T1000 (cell line): ENCODE results near the gene CHMP6.

Experiments
- DNase-seq: peaks from one replicate; lab custom pipeline; 2025; ENCODE audit warnings: mixed read lengths; lab: John Stamatoyannopoulos, UW

The CHMP6 gene

DNA sequence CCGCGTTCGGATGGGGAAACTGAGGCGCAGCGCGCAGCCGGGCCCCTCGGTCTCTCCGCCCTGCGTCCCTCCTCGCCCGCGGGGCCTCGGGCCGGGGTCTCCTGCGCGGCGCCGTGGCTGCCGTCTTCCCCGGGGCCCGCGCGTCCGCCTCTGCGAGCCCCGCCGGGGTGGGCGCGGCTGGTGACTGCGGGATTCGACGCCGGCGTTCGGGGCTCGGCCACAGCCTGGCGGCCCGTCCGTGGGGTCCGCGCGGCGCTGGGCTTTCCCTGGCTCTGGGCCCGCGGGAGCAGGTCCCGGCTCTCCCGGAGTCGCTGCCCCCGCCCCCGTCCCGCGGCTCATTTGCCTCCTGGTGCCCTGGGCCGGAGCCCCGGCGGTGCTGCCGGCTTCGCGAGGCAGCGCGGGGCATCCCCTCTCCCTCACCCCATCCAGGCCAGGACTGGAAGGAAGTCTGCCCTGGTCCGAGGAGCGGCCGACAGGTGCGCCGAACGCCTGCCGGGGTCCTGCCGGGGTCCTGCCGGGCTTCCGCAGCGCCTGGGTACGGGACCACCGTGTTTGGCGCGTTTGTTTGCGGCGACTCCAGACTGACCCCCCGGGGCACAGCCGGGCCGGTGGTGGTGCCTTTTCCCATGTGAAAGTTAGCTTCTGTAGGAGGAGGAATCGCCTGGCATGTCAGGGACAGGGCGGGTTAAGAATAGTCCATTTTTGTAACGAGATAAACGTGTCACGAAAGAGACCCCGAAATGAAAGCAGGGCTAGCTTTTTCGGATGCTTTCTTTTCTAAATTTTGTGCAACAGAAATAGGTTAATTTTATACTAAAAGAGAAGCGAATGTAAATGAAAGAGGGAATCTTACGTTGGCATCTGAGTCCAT is 671 bp downstream of the CHMP6 start:
- no peak for DNase-seq

DNA sequence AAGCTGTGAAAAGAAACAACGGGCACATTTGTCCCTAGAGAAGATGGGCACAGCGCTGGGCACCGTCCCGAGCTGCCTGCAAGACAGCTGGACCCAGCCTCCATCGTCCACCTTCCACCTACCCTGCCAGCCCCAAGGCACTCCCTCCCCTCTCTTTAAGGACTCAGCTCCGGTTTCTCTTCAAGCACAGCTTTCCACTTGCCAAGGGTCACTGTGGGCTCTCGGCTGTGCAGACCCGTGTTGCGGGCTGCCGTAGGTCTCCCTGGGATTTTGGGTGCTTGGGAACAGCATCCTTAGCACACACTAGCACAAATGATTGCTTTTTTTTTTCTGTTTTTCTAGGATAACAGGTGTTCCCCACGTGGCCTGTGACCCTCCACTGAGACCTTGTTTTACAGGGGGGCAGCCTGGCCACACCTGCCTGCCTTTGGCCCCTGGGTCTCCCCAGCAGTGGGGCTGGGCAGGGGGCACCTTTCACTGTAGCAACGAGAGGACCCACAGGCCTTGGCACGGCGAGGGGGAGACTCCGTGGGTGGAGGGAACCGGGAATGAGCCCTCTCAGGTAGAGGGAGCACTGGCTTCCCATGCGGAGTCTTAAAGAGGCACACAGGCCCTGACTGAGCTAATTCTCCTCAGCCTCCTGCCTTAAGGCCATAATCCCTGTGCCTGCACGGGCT is 1.4 kb downstream of the CHMP6 start:
- no peak for DNase-seq

DNA sequence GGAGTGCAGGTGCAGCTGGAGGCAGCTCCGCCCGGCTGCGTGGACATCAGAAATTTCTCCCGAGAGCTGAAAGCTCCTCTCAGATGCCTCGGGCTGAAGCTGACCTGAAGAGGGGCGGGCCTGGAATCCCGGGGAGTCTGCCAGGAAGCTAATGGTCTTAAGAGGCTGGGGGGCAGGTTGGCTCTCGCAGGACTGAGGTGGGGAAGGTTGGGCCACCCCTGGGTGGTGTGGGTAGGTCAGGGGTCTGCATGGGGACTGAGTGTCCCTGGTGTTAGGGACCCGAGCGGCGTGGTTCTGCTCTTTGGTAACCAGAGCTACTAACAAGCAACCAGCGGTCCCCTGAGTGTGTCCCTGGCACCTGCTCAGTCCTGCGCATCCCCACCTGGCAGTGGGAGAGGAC is 3.5 kb downstream of the CHMP6 start:
- DNase-seq = no peak

DNA sequence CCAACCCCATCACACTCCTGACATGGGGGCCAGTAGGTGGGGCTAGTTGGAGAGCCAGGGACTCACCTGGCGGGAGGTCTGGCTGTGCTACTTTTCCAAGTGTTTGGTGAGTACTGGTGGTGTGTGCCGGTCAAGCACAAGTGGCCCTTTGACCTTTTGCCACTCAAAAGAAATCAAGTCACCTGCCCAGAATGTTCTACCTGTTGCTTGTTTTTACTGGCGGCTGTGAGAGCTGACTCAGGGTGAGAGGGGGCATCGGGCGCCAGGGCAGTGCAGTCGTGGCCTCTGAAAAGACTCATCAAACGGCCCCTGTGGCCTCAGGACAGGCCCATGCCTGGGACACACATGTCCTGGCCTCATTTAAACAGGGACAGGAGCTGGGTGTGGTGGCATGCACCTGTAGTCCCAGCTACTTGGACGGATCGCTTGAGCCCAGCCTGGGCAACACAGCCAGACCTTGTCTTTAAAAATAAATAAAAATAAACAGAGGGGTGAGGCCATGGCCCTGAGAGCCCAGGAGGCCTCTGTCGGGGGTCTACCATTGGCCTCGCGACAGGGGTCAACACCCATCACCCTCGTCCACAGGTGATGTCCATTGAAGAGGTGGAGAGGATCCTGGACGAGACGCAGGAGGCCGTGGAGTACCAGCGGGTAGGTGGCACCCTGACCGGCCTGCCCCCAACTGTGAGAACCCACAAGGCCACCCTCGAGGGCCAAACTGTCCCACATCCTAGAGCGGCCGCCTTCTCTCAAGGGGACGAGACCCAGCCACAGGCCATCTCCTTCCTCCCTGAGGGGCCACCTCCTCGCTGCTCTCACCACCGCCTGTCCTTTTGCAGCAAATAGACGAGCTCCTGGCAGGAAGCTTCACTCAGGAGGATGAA is 5.0 kb downstream of the CHMP6 start:
- DNase-seq = no peak

DNA sequence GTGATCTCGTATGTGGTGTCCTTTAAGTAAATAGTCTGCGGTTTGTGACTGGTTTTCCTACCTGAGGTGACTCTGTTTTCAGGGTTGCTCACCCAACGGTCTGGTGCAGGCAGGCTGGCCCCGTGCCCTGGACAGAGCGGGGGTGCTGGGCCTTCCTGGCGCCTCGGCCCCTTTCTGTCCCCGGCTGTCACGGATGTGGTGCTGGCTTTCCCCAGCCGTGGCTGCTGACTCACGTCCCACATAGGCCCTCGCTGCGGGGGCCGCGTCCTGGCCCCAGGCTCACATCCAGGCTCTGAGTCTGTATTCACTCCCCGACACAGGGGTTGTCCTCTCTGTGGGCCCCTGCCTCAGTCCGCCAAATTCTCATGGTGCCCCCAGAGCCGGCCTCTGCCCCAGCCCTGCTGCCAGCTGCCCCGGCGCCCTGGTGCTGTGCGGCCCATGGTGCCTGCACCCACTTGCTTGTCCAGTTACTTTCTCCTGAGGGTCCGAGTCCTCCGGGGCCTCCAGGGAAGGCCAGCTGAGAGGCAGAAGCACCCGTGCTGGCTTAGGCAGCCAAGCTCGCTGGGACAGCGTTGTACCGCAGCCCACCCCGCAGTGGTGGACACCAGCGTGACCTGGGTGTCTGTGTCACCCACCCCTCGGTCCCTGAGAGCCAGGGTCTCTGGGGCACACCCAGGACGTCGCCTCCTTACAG is 5.9 kb downstream of the CHMP6 start:
- DNase-seq = peak; percentile 29

DNA sequence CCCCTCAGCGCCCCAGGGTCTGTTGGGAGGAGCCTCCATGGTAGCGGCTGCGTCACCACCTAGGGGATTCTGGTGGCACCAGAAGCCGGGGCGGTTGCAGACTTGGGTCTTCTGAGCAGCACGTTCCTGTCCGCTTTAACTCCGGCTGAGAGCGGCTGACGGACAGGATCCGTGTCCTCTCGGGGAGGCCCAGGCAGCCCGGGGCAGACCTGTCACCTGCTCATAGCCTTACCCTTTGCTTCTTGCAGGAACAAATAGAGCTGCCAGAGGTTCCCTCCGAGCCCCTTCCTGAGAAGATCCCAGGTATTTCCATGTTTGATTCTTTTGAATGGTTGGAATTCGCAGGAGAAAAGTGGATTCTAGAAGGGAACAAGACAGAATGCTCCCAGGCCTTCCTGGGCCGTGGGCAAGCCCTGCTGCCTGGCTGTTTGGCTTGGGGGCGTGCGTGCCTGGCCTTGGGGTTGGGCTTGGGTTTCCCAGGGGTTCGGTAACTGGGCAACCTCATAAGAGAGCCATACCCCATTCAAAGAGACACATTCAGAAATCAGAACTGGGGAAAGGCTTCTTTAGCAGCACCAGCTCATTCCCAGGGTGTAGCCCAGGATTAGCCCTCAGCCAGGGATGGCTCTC is 6.6 kb downstream of the CHMP6 start:
- no peak for DNase-seq

DNA sequence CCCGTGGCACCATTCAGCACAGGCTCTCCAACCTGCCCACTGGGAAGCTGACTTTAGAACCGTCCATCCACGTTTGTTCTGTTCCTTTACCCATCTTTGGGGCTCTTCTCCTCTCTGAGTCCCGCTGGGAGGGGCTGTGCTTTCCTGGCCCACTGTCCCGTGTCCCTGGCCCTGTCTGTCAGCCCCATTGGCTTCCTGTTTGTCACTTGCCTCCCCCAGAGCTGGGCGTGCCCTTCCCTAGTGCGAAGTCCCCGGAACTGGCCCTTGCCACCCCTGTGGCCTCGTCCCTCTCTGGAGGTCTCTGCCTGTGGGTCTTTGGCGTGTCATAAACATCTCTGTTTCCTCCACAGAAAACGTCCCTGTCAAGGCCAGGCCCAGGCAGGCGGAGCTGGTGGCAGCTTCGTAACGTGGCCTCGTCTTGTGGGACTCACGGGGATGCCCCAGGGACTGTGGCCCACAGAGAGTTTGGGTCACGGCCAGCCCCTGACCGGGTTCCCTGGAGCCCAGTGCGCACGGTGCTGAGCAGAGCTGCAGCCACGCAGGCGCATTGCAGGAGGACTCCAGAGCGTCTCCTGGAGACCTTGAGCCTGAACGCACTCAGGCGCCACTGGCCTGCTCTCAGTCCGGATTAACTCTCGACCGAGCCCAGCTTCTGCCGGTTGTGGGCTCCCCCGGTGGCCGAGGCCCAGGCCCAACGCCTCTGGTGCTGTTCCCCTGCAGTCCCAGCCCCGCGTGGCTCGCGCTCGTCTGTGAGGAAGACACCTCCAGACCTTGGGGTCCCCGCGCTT is 7.3 kb downstream of the CHMP6 start:
- no peak for DNase-seq

DNA sequence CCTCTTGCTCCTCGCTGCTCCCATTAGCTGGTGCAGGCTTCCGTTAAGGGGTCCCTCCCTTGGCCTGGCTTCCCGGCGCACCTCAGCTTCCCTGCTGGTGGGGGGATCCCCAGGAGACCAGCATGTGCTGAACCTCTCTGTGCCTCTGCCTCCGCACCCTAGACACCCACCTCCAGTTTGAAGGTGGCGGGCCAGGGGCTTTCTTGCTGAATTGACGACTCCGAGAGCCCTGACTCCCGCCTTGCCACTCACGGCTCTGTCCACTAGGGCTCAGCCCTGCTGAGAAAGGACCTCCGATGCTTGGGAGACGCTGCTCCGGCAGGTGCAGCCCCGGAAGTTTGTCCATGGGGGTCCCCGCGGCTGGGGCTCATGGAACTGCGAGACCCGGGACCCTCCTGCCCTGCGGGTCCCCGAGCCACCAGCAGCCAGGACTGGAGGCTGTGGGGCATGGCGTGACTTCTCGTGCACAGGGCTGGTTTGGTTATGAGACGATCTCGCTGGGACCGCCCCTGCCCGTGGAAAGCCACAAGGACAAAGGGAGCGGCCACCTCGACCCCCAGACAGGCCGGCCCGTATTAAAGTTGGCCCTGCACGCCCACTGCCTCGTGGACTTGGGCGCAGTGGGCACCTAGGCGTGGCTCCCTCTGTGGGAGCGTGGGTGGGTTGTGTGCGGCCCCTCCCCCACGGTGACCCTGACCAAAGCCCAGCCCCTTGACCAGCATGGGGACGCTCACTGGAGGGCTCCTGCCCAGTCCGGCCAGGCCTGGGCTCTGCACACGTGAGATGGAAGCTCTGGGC is 8.1 kb downstream of the CHMP6 start:
- no peak for DNase-seq

DNA sequence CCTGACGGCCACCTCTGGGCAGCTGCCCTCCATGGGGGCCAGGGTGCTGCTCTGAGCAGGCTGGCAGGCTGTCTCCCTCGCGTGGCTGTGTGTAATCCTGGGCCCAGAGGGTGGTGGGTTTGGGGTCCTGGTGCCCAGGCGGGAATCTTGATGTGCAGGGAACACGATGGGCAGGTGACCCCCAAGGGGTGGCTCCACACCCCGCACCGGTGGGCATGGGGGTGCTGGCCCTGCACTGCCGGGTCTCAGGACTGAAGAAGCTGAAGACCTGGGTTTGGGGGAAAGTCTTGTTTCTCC is 8.6 kb downstream of the CHMP6 start:
- no peak for DNase-seq

DNA sequence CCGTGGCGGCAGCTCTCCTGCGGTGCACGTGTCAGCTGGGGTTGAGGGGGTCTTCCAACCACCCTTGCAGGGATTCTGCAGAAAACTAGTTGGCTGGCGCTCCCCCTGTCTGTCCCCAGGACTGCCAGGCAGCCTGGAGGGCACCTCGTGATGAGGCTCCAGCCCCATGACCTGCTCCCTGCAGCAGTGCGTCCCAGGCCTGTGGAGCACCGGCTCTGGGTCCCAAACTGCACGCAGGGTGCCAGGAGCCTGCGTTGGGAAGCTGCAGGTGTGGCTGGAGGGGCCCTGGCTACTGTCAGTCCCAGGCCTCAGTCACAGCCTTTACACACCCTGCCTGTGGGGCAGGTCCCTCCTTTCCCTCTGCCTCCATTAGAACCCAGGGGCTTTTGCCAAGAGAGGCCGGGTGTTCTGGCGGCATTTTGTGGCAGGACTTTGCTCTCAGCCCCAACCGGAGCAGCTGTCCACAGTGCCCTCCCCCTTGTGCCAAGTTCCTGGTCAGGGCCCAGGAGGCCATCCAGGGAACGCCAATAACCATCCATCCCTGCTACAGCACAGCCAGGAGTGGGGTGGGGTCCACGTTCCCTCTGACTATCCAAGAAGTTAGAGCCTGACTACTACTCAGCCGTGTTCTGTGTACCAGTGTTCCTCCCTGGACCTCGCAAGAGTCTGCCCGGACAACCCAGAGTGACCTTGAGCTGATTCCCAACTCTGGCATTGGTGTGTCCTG is 9.2 kb downstream of the CHMP6 start:
- no peak for DNase-seq

DNA sequence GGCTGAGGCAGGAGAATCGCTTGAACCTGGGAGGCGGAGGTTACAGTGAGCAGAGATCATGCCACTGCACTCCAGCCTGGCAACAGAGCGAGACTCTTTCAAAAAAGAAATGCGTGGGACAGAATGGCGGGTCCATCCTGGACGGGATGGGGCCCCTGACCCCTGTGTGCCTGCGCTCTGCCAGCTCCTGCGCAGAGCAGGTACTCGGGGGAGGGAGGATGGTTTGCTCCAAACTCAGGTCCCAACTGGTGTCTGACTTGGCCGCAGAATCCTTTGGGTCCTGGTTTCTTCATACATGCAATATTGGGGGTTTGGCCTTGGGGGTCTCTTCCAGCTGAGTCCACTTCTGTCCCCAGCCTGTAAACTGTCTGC is 10.4 kb downstream of the CHMP6 start:
- DNase-seq = no peak

DNA sequence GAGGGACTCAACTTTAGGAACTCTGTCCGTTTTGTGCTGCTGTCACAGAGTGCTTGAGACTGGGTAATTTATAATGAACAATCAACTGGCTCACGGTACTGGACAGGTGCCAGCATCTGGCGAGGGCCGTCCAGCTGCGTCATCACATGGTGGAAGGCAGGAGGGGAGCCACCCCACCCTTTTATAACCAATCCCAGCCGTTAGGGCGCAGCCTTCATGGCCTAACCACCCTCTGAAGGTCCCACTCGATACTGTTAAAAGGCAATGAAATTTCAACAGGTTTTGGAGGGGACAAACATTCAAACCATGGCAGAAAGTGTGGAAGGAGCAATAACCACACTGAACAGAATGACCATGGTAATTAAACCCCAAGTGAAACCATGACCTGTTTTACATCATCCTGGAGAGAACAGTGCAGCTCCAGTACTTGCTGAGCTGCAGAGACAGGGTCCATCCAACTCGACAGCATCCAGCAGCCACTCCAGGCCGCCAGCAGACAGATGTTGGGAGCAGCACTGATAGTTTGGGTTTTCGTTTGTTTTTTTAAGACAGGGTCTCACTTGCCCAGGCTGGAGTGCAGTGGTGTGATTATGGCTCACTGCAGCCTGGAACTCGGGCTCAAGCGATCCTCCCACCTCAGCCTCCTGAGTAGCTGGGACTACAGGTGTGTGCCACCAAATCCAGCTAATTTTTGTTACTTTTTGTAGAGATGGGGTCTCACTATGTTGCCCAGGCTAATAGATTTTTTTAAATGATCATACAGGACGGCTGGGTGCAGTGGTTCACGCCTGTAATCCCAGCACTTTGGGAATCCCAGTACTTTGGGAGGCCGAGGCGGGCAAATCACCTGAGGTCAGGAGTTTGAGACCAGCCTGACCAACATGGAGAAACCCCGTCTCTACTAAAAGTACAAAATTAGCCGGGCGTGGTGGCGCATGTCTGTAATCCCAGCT is 11.0 kb downstream of the CHMP6 start:
- DNase-seq = peak; percentile 33

DNA sequence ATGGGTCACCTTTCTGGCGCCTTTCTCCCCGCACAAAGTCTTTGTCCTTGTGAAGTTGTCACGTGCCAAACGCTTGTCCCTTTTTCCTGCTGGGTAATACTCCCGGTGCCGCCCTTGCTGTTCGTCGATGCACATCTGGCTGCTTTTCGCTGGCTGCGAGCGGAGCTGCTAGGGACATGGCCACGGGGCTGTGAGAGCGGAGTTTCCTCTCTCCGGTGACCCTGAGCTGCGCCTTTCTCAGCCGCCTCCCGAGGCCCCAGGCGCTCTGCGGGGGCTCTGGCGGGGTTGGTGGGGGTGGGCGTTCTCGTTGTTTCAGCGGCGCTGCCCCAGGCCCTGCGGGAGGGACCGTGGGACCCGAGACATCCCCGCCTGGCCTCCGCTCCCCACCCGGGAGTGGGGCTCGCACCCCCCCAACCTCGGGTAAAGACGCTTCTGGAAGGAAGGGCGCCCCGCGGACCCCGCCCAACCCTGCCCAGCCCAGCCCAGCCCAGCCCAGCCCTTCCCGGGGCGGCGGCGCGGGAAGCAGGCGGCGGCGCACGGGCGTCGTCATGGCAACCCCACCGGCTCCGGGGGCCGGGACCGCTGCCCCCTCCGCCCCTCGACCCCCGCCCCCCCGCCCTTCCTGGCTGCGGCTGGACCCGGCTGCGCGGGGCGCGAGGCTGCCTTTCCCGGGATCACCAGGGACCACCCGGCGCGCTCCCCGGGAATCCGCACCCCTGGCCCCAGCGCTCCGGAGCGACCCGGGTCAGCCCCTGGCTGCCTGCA is 12.3 kb downstream of the CHMP6 start:
- DNase-seq = no peak

DNA sequence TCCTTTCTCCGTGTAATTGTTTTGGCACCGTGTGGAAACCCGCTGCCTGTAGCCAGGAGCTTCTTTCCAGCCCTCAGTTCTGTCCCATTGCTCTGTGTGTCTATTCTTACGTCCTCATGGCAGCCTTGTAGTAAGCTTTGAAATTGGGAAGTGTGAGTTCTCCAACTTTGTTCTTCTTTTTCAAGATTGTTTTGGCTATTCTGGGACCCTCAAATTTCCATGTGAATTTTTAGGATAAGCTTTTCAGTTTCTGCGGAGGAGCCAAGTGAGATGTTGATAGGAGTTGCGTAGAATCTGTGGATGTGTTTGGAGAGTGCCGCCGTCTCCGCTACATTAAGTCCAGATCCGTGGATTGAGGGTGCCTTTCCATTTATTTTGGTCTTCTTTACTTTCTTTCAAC is 15.2 kb downstream of the CHMP6 start:
- DNase-seq = no peak

DNA sequence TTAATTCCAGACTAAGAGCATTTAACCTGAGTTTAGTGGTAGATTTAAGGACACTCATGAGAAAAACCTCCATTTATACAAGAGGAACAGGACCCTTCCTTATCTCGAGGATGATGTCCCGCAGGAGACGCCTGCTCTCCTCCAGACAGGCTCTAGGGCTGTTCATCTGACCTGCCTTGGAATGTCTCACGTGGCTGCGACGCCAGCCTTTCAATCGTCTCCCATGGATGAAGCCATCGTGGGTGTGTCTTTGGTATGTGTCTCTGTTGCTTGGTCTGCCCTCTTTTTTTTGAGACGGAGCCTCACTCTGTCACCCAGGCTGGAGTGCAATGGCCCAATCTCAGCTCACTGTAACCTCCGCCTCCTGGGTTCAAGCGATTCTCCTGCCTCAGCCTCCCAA is 16.5 kb downstream of the CHMP6 start:
- no peak for DNase-seq

DNA sequence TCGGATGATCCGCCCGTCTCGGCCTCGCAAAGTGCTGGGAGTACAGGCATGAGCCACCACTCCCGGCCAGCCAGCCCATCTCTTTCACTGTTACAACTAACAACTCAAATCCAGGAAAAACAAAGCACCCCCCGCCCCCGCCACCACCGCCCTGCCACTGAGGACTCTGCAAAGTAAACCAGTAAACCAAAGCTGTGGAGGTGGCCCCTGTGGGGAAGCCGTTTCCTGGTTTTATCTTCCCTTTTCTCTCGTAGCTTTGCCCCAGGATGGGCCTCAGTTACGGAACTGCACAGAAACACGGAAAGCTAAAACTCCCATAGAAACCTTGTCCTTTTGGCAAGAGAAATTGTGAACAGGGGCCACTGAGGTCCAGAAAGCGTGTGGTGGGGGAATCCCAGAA is 17.5 kb downstream of the CHMP6 start:
- DNase-seq = no peak

DNA sequence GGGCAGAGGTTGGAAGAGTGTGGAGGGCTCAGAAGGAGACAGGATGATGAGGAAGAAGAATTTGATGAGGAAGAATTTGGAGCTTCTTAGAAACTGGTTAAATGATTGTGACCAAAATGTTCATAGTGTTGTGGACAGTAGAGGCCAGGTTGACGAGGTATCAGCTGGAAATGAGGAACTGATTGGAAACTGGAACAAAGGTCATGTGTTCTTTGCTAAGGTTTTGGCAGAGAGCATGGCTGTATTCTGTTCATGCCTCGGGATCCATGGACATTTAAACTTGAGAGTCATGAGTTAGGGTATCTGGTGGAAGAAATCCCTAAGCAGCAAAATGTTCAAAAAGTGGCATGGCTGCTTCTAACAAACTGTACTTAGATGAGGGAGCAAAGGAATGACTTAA is 19.3 kb downstream of the CHMP6 start:
- DNase-seq = no peak

DNA sequence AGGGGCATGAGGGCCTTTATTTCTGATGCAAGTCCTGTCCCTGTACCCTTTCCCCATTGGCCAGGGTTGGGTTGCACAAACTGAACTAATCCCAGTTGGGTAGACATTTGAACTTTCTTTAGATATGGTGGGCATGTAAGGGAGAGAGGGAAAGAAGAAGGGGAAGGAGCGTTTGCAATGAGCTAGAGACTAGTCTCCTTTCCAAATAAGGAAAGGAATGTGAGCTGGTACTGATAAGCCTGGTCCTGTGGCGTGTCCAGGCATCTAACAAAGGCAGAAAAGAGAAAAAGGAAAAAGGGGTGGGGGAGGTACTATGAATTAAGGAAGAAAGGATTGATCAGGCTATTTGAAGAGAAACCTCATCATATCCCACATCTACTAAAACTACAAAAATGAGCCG is 20.3 kb downstream of the CHMP6 start:
- no peak for DNase-seq
